ENCODE results near the gene ENDOV.

Gene ENDOV

DNA sequence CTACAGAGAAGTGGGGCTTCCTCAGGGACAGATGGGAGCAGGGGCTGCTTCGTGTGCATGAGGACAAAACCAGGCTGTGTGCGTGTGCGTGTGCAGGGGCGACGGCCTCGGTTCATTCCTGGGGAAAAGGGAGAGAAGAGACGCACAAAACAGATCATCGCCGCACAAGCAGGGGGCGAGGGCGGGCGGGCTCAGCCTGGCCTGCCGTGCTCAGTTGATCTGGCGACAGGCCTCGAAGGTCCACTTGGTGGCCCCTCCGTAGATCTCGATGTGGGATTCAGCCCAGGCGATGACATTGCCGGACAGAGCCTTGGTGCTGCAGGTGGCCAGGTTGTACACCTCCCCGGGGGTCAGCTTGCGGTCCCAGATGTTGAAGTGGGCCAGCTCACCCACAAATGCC is 55.6 kb downstream of the ENDOV start:
- no peak for DNase-seq

DNA sequence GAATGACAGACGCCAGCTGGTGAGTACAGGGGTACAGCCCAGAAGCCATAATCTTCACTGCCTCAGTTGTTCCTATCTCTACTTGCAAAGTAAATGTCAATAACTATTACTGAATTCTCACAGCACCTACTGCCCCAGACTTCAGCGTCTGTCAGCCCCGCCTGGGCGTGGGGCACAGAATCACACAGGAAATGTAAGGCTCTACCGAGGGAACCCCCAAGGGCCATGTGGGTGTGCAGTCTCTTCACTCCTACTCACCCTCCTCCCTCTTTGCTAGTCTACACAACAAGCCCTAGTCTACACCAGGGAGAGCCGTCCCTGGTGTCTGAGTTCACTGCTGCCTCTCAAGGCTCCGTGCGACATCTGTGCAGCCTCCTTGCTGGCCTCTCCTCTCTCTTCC is 57.0 kb downstream of the ENDOV start:
- no peak for DNase-seq

DNA sequence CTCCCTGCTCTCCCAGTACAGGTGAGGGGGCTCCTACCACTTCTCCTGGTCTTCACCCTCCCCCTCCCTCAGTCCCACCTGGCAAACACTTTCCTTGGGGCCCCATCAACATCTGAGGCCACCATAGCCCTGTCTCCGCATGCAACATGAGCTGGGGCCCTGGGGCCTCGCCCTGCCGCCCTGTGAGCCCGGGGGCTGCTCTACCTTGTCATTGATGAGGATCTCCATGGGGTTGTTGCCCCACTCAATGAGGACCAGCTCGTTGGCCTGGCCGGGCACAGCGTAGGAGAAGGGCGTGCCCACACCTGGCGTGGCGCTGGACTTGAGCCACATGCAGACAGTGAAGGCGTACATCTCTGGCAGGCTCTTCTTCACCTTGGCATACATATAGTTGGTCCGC is 58.0 kb downstream of the ENDOV start:
- no peak for DNase-seq

GRCh38 chr17:80473701-80474100 is 58.7 kb downstream of the ENDOV start:
- DNase-seq: no peak

GRCh38 chr17:80474231-80474960 is 59.4 kb downstream of the ENDOV start:
- DNase-seq: peak in 1 of 2 experiments; percentile 35

GRCh38 chr17:80474961-80475909 is 60.3 kb downstream of the ENDOV start:
- DNase-seq: no peak

GRCh38 chr17:80475910-80476876 is 61.2 kb downstream of the ENDOV start, which contains the start of gene NPTX1:
NPTX1 (minus strand) TSS chr17:80476607; CDS start chr17:80476446, 161 bp downstream.
- DNase-seq: peak in 1 of 2 experiments; percentile 45

DNA sequence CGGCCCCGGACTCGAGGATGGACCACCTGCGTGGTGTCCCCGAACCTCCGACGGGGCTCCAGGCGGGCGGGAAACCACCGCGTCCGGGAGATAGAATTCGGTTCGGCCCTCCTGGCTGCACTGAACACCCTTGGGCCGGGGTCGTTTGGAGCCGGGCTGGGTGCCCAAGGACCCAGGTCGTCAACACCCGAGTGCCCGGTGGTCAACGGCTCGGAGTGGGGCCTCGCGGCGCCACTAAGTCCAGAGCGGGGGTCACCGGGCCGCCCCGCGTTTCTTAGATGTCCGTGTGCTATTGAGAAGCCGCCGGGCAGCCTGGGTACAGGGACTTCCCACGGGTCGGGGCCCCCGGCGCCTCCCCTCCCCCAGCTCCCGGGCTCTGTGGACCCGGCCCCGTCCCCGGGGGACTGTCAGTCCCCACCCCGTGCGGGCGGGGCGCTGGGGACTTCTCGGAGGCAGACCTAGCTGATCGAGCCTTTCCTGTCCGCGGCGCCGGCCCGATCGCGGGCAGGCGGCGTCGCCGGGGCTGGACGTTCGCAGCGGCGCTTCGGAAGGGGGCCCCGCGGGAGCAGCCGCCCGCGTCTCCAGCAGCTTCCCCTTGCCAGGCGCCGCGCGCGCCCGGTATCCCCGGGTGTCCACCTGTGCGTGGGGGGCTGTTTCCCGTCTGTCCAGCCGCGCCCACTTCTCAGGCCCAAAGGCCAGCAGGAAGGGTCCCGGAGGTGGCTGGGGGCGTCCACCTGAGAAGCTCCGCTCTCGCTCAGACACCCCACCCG is 62.1 kb downstream of the ENDOV start:
- peak in 1 of 2 experiments; percentile 25 for DNase-seq

- no peak for DNase-seq
These were observed 62.9 kb downstream of the ENDOV start for GRCh38 chr17:80477647-80478478.

GRCh38 chr17:80478487-80479245 is 63.7 kb downstream of the ENDOV start:
- no peak for DNase-seq

- no peak for DNase-seq
These were observed 64.2 kb downstream of the ENDOV start for GRCh38 chr17:80479246-80479566.

- DNase-seq: no peak
These were observed 65.3 kb downstream of the ENDOV start for GRCh38 chr17:80480248-80480647.

DNA sequence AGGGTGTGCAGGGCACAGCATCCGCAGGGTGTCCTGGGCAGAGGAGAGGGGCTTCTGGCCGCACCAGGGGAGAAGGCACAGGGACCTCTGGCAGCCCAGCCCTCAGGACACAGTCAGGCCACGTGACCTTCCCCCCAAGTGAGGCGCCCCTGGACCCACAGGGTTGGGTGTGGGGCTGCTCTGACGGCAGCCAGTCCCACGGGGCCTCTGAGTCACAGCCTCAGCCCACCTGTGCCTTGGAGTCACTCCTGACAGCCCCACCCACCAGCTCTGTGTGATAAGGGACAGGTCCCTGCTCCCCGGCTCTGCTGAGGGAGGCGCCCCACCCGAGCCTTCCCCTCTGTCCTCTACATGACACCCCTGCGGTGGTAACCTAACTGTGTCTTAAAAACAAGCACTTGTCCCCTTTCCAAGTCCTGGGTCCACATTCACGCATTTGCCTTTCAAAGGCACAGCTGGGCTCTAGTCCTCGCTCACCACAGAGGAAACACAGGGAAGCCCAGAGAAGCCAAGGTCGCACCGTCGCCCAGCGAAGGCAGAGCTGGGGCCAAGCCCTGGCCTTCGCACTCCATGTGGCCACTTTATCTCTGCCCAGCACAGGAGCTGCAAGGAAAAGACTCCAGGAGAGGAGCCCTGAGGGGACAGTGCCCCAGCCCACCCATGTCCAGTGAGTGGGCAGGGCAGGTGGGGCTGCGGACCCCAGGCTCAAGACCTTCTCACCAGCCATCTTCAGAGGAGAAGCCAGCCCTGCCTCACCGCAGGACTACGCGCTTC is 66.5 kb downstream of the ENDOV start:
- no peak for DNase-seq

- DNase-seq: no peak
These were observed 67.0 kb downstream of the ENDOV start for GRCh38 chr17:80482058-80482318.

- DNase-seq: no peak
These were observed 67.8 kb downstream of the ENDOV start for GRCh38 chr17:80482555-80483308.

DNA sequence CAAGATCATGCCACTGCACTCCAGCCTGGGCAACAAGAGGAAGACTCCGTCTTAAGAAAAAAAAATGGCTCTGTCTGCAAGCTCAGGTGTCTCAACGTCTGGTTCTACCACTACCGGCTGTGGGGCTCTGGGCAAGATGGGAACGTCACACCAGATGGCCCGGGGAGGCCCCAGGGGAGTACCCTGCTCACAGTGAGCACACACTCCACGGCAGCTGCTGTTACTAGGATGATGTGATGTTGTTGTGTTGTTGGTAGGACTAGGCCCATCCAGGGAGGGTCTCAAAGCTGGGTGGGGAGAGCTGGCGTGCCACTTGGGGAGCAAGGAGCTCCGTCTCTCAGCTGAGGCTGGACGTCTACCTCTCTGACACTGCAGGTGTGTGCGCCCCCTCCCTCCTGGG is 70.9 kb downstream of the ENDOV start:
- no peak for DNase-seq

DNA sequence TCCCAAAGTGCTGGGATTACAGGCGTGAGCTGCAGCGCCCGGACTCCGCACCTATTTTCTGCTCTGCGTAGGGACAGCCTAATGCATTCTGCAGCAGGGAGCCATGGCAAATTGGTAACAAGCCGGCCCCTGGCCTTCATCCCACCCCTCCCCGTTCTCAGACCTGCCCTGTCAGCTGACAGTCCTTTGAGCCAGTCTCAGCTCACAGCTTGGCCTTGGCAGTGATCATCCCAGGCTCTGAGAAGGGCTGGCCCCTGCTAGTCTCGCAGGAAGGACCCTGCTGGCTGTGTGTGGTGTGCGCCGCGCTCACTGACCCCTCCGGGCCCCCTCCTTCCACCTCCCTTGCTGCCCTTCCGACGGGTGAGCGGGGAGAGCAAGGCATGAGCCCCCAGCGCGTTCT is 71.7 kb downstream of the ENDOV start:
- DNase-seq: no peak

DNA sequence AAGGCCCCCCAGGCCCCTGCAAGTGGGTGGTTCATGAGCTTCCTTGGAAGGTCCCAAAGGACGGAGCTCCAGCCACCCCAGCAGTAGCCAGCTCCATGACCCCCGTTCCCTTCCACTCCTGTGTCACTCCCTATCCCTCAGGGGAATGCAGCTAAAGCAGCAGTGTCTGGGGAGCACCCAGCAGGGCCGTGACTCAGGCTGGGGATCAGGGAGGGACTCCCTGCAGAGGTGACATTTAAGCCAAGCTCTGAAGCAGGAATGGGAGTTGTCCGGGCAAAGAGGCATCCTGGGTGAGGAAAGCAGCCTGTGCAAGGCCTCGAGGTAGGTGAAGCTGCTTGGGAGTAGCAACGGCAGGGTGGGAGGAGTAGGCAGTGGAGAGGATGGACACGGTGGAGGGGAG is 72.5 kb downstream of the ENDOV start:
- DNase-seq: no peak

Data from NCI-H2081 (cell line).